ENCODE measurements around the gene ELK3. TPM values are rescaled to one million over a fixed set of nuclear protein-coding genes. Genes with fewer than 3 reads are reported as not detected.

Gene ELK3
- polyA plus RNA-seq, 1 of the 3 experiments (the other 2 are of a cell fraction), result 33.8 TPM

DNA sequence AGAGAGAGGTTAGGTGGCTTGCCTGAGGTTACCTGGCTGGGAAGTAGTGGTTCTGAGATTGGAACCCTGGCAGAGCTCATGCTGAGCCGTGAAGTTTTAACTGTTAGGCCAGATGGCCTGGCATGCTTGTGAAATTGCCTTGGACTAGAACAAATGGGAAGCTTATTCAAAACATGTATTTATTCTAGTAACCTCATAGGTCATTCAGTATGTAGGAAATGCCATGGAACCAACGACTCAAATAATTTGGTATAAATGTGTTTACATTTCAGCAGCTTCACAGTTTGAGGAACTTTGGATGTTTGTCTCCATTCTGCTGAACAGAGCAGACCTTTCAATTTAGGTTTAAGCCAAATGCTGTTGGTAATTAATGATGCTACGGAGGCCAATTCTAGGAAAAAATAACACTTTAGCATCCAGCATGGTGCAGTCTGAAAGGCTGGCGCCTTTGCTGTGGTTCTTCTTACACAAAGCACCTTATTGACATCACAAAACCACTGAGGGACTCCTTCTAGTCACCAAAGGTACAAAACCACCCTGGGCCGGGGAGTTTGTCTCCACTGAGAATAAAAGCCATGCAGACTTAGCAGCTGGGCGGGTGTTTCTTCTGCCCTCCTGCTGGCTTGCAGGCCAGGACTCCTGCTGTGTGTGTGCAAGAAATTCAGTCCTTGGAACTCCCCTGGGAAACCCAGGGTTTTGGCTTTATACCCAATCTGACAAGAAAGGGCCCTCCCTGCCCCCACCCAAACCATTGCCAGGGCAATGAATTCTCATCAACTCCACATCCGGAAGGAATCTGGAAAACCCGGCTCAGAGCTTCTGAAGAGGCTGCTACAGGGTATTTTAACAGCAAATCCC, 64.2 kb downstream of the ELK3 start:
- H3K9me3 ChIP-seq, result no peaks in the 10 kb centered on the region
- H3K36me3 ChIP-seq (replicated peaks in 1 of 2; ENCODE audit: control insufficient read depth in 1 of 2, insufficient read depth in 2 of 2, low read length in 1 of 2), result peaks cover 16 to 38% of the 10 kb centered on the region in 2 experiments
- no peak overlapping the region for H3K4me3 ChIP-seq (ENCODE audit: low read depth in 2 of 2, low read length in 1 of 2)
- DNase-seq, result no peak
- no peak overlapping the region for H3K9ac ChIP-seq
- no peaks in the 10 kb centered on the region for H3K9me2 ChIP-seq
- peaks cover 96% of the 10 kb centered on the region for H3K79me2 ChIP-seq (ENCODE audit: insufficient read depth)
- peaks cover 0 to 5% of the 10 kb centered on the region in 2 experiments; a peak in 2 of 4 replicates for H3K4me1 ChIP-seq (ENCODE audit: control insufficient read depth in 1 of 2, insufficient read depth in 2 of 2, low read depth in 1 of 2, low read length in 1 of 2)
- POLR2A ChIA-PET, result no interaction called here
- no peak overlapping the region; a peak in 1 of 4 replicates for H3K27ac ChIP-seq (ENCODE audit: low read depth in 2 of 2, low read length in 1 of 2)
- H2AFZ ChIP-seq (ENCODE audit: low read depth), result no peak overlapping the region
- CTCF ChIA-PET, result interaction anchor here (0.8 to 1.9 kb wide), 3 partner anchors 11 to 43 kb away, joined by 3 to 4 read pairs (median 4); no protein-coding TSS in a partner anchor
- no peak for TF ChIP-seq POLR2AphosphoS5 (IDR thresholded peaks at IDR 0.05; ENCODE audit: low read depth, low read length)
- TF ChIP-seq SMC3 (IDR thresholded peaks at IDR 0.05; ENCODE audit: low read depth, low read length), result no peak
- TF ChIP-seq EZH2phosphoT487 (IDR thresholded peaks at IDR 0.05; ENCODE audit: borderline replicate concordance, low read depth), result no peak
- no peak for TF ChIP-seq GATA2 (CRISPR knock-in tag; IDR thresholded peaks at IDR 0.05)
- no peak for TF ChIP-seq TAF1 (IDR thresholded peaks at IDR 0.05; ENCODE audit: borderline replicate concordance, low read depth, low read length)
- TF ChIP-seq YY1 (IDR thresholded peaks at IDR 0.05; ENCODE audit: low read depth), result no peak
- TF ChIP-seq, protein P1, sequence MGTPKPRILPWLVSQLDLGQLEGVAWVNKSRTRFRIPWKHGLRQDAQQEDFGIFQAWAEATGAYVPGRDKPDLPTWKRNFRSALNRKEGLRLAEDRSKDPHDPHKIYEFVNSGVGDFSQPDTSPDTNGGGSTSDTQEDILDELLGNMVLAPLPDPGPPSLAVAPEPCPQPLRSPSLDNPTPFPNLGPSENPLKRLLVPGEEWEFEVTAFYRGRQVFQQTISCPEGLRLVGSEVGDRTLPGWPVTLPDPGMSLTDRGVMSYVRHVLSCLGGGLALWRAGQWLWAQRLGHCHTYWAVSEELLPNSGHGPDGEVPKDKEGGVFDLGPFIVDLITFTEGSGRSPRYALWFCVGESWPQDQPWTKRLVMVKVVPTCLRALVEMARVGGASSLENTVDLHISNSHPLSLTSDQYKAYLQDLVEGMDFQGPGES (IDR thresholded peaks at IDR 0.05; ENCODE audit: low read depth, low read length), result no peak
- no peak for TF ChIP-seq EP300 (IDR thresholded peaks at IDR 0.05; ENCODE audit: borderline replicate concordance in 1 of 2, low read depth in 1 of 2, low read length in 1 of 2)
- TF ChIP-seq MXI1 (IDR thresholded peaks at IDR 0.05; ENCODE audit: low read depth, low read length), result no peak
- TF ChIP-seq NRF1 (IDR thresholded peaks at IDR 0.05; ENCODE audit: low read depth, low read length), result no peak
- no peak for TF ChIP-seq CHD2 (IDR thresholded peaks at IDR 0.05; ENCODE audit: low read length, partially characterized antibody)
- TF ChIP-seq TEAD4 (IDR thresholded peaks at IDR 0.05; ENCODE audit: borderline replicate concordance, insufficient read depth), result no peak
- TF ChIP-seq, protein P2, sequence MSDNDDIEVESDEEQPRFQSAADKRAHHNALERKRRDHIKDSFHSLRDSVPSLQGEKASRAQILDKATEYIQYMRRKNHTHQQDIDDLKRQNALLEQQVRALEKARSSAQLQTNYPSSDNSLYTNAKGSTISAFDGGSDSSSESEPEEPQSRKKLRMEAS (IDR thresholded peaks at IDR 0.05; ENCODE audit: low read depth), result no peak
- TF ChIP-seq RCOR1 (IDR thresholded peaks at IDR 0.05; ENCODE audit: low read length), result no peak
- TF ChIP-seq FOXJ3 (CRISPR knock-in tag; IDR thresholded peaks at IDR 0.05), result no peak
- WGBS (ENCODE audit: low lambda C conversion rate), result 87% methylated on average over 7 of the region's 8 CpGs
- no peak overlapping the region for H3K4me2 ChIP-seq
- H3K27me3 ChIP-seq (ENCODE audit: insufficient read depth), result no peaks in the 10 kb centered on the region
- peaks cover 24% of the 10 kb centered on the region for H3F3A ChIP-seq (replicated peaks; ENCODE audit: insufficient read depth)
- H4K20me1 ChIP-seq (ENCODE audit: insufficient read depth), result peaks cover 80% of the 10 kb centered on the region

DNA sequence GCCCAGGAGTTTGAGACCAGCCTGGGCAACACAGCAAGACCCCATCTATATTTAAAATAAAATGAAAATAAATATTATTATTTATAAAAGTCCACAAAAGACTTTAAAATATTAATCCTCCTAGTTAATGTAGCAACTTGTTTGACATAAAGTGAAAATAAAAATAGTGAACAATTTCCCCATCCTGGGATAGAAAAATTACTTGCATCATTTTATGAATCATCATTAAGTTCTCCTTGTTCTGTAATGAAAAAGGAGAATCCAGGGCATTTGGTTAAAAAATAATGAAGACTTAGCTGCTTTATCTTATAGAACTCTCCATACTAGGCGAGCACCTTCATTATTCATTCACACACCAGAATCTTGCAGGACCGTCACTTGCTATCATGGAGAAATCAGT, 66.1 kb downstream of the ELK3 start:
- no peak for DNase-seq
- Histone ChIP-seq H3K4me3 (ENCODE audit: low read depth in 2 of 2, low read length in 1 of 2) (no peak overlapping the region), H3K4me1 (ENCODE audit: control insufficient read depth in 1 of 2, insufficient read depth in 2 of 2, low read depth in 1 of 2, low read length in 1 of 2) (peaks cover 0 to 5% of the 10 kb centered on the region in 2 experiments; a peak in 2 of 4 replicates), H3K9me2 (no peaks in the 10 kb centered on the region), H3K9me3 (no peaks in the 10 kb centered on the region), H3K9ac (no peak overlapping the region), H3F3A (replicated peaks; ENCODE audit: insufficient read depth) (peaks cover 39% of the 10 kb centered on the region), H4K20me1 (ENCODE audit: insufficient read depth) (peaks cover 70% of the 10 kb centered on the region), H3K27me3 (ENCODE audit: insufficient read depth) (no peaks in the 10 kb centered on the region), H3K4me2 (no peak overlapping the region), H3K36me3 (replicated peaks in 1 of 2; ENCODE audit: control insufficient read depth in 1 of 2, insufficient read depth in 2 of 2, low read length in 1 of 2) (peaks cover 19 to 42% of the 10 kb centered on the region in 2 experiments), H2AFZ (ENCODE audit: low read depth) (no peak overlapping the region), H3K79me2 (ENCODE audit: insufficient read depth) (peaks cover 96% of the 10 kb centered on the region), H3K27ac (ENCODE audit: low read depth in 2 of 2, low read length in 1 of 2) (no peak overlapping the region)
- ChIA-PET CTCF (interaction anchor here (1.1 kb wide), 1 partner anchor 16 kb away, joined by 4 read pairs; no protein-coding TSS in a partner anchor), POLR2A (no interaction called here)
- TF ChIP-seq, protein P3, sequence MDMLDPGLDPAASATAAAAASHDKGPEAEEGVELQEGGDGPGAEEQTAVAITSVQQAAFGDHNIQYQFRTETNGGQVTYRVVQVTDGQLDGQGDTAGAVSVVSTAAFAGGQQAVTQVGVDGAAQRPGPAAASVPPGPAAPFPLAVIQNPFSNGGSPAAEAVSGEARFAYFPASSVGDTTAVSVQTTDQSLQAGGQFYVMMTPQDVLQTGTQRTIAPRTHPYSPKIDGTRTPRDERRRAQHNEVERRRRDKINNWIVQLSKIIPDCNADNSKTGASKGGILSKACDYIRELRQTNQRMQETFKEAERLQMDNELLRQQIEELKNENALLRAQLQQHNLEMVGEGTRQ (IDR thresholded peaks at IDR 0.05; ENCODE audit: borderline replicate concordance, low read depth, low read length), result no peak
- TF ChIP-seq GATA2 (CRISPR knock-in tag; IDR thresholded peaks at IDR 0.05), result no peak
- TF ChIP-seq MXI1 (IDR thresholded peaks at IDR 0.05; ENCODE audit: low read depth, low read length), result no peak
- no peak for TF ChIP-seq TEAD4 (IDR thresholded peaks at IDR 0.05; ENCODE audit: borderline replicate concordance, insufficient read depth)
- 98% methylated on average over 2 of the region's 2 CpGs for WGBS (ENCODE audit: low lambda C conversion rate)

Data from SK-N-SH (cell line).